NT2/D1 (cell line): ENCODE measurements around the gene NENF.

Experiments
- DNase-seq: peaks from one replicate; pipeline ENCODE4 v3.0.0-alpha.2; 2011; ENCODE audit warnings: low read depth, low spot score
- H3K27me3 ChIP-seq: 2 replicates; pipeline ENCODE4 v1.6.0; 2011; ENCODE audit warnings: mild to moderate bottlenecking; ENCODE audit not compliant: insufficient read length, insufficient read depth
- H3K36me3 ChIP-seq: 2 replicates; pipeline ENCODE4 v1.6.1; 2011; ENCODE audit warnings: mild to moderate bottlenecking, low read length, mixed read lengths; ENCODE audit not compliant: insufficient read depth, insufficient read length
- H3K4me1 ChIP-seq: 2 replicates; pipeline ENCODE4 v1.5.1; 2011; ENCODE audit not compliant: insufficient read depth, insufficient read length
- H3K4me3 ChIP-seq: 2 replicates; pipeline ENCODE4 v1.5.1; 2011; ENCODE audit warnings: low read depth; ENCODE audit not compliant: insufficient read length
- H3K9ac ChIP-seq: 2 replicates; pipeline ENCODE4 v1.6.0; 2011; ENCODE audit warnings: low read depth; ENCODE audit not compliant: insufficient read length
- H3K9me3 ChIP-seq: 2 replicates; pipeline ENCODE4 v1.5.1; 2011; ENCODE audit warnings: mild to moderate bottlenecking, low read length; ENCODE audit not compliant: insufficient read depth
- SUZ12 ChIP-seq: IDR thresholded peaks from 2 replicates; pipeline ENCODE4 v1.6.1; 2011; ENCODE audit not compliant: insufficient read length, insufficient read depth; ENCODE audit errors: extremely low read depth
- YY1 ChIP-seq: IDR thresholded peaks from 2 replicates; pipeline ENCODE4 v1.6.1; 2011; ENCODE audit not compliant: insufficient read length, insufficient read depth
- ZNF274 ChIP-seq: IDR thresholded peaks from 2 replicates; pipeline ENCODE4 v1.6.1; 2011; ENCODE audit warnings: mild to moderate bottlenecking, low read depth, low read length

The NENF gene

GRCh38 chr1:212433577-212434462 lies 1.1 kb downstream of the NENF start:
- no peak for DNase-seq
- Histone ChIP-seq H3K4me1 (peaks cover 3% of the 10 kb centered on the region), H3K36me3 (no peaks in the 10 kb centered on the region), H3K9ac (peak overlapping the region; percentile 76), H3K27me3 (peaks cover 16% of the 10 kb centered on the region), H3K9me3 (no peaks in the 10 kb centered on the region), H3K4me3 (peak overlapping the region; percentile 71)
- TF ChIP-seq YY1 (no peak), ZNF274 (no peak), SUZ12 (no peak)

GRCh38 chr1:212434992-212435391 lies 2.3 kb downstream of the NENF start:
- DNase-seq: no peak
- H3K9ac ChIP-seq: no peak overlapping the region
- H3K36me3 ChIP-seq: no peaks in the 10 kb centered on the region
- H3K27me3 ChIP-seq: peaks cover 16% of the 10 kb centered on the region
- H3K4me1 ChIP-seq: peaks cover 3% of the 10 kb centered on the region
- H3K4me3 ChIP-seq: no peak overlapping the region
- no peaks in the 10 kb centered on the region for H3K9me3 ChIP-seq
- TF ChIP-seq ZNF274: no peak
- no peak for TF ChIP-seq SUZ12
- TF ChIP-seq YY1: no peak

- Histone ChIP-seq H3K36me3 (no peaks in the 10 kb centered on the region), H3K9me3 (no peaks in the 10 kb centered on the region), H3K9ac (no peak overlapping the region), H3K4me1 (peaks cover 2% of the 10 kb centered on the region), H3K27me3 (peaks cover 16% of the 10 kb centered on the region), H3K4me3 (no peak overlapping the region)
- DNase-seq: no peak
- no peak for TF ChIP-seq ZNF274
- no peak for TF ChIP-seq YY1
- TF ChIP-seq SUZ12: no peak
These were observed 4.6 kb downstream of the NENF start for GRCh38 chr1:212437179-212437798.

GRCh38 chr1:212438831-212439237 lies 6.1 kb downstream of the NENF start:
- H3K27me3 ChIP-seq: peaks cover 7% of the 10 kb centered on the region
- H3K4me1 ChIP-seq: no peaks in the 10 kb centered on the region
- H3K4me3 ChIP-seq: no peak overlapping the region
- no peak for DNase-seq
- TF ChIP-seq SUZ12 (no peak), ZNF274 (no peak), YY1 (no peak)
- no peaks in the 10 kb centered on the region for H3K36me3 ChIP-seq
- H3K9me3 ChIP-seq: no peaks in the 10 kb centered on the region
- no peak overlapping the region for H3K9ac ChIP-seq

- Histone ChIP-seq H3K9ac (no peak overlapping the region), H3K9me3 (no peaks in the 10 kb centered on the region), H3K36me3 (peaks cover 2% of the 10 kb centered on the region), H3K27me3 (no peaks in the 10 kb centered on the region), H3K4me3 (no peak overlapping the region), H3K4me1 (no peaks in the 10 kb centered on the region)
- DNase-seq: no peak
- TF ChIP-seq SUZ12 (no peak), YY1 (no peak), ZNF274 (no peak)
These were observed 7.7 kb downstream of the NENF start for GRCh38 chr1:212440419-212440818.

- TF ChIP-seq YY1 (no peak), ZNF274 (no peak), SUZ12 (no peak)
These were observed 9.7 kb downstream of the NENF start for GRCh38 chr1:212442408-212442807.

GRCh38 chr1:212446333-212446732 lies 13.6 kb downstream of the NENF start:
- H3K27me3 ChIP-seq: no peaks in the 10 kb centered on the region
- H3K4me1 ChIP-seq: no peaks in the 10 kb centered on the region
- no peak overlapping the region for H3K4me3 ChIP-seq
- H3K36me3 ChIP-seq: peaks cover 6% of the 10 kb centered on the region
- no peak overlapping the region for H3K9ac ChIP-seq
- TF ChIP-seq YY1 (no peak), SUZ12 (no peak), ZNF274 (no peak)
- no peak for DNase-seq
- H3K9me3 ChIP-seq: no peaks in the 10 kb centered on the region

More at GRCh38 chr1:212442408-212442807, 9.7 kb downstream of the NENF start:
- no peak for DNase-seq
- Histone ChIP-seq H3K9me3 (no peaks in the 10 kb centered on the region), H3K9ac (no peak overlapping the region), H3K27me3 (no peaks in the 10 kb centered on the region), H3K4me3 (no peak overlapping the region), H3K4me1 (no peaks in the 10 kb centered on the region), H3K36me3 (peaks cover 6% of the 10 kb centered on the region)

- Histone ChIP-seq H3K4me1 (no peaks in the 10 kb centered on the region), H3K27me3 (no peaks in the 10 kb centered on the region), H3K9ac (no peak overlapping the region), H3K36me3 (peaks cover 6% of the 10 kb centered on the region), H3K9me3 (no peaks in the 10 kb centered on the region), H3K4me3 (no peak overlapping the region)
- DNase-seq: no peak
- TF ChIP-seq ZNF274: no peak
- TF ChIP-seq YY1: no peak
- no peak for TF ChIP-seq SUZ12
These were observed 14.8 kb downstream of the NENF start for GRCh38 chr1:212447478-212447877.
